SK-N-MC (cell line): ENCODE measurements around the gene SSBP2.

Source experiments
- EZH2 ChIP-seq: fragments of 200-600 bp; sonication (generic); IDR thresholded peaks from one replicate; pipeline ENCODE4 v1.6.1; 2017; ENCODE audit warnings: antibody characterized with exemption
- FOXP2 ChIP-seq: optimal IDR thresholded peaks from 2 replicates; pipeline ENCODE3; 2011; ENCODE audit warnings: mild to moderate bottlenecking, moderate library complexity; ENCODE audit not compliant: insufficient read depth; ENCODE audit errors: extremely low read length, control extremely low read depth
- POLR2AphosphoS5 ChIP-seq: IDR thresholded peaks from 2 replicates; pipeline ENCODE4 v1.6.1; 2012; ENCODE audit warnings: mild to moderate bottlenecking, low read depth, low read length, borderline replicate concordance

DNA sequence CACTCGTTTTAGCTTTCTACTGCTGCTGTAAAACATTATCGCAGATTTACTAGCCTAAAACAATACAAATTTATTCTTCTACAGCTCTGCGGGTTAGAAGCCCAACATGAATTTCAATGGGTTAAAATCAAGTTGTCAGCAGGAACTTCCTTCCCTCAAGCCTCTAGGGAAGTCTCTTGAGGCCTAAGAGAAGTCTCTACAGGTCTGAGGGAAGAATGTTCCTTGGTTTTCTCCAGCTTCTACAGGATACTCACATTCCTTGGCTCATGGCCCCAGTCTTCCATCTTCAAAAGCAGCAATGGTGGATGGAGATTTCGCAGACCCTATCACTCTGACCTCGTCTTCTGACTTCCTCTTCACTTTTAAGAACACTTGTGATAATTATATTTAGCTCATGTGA lies 21.6 kb upstream of the SSBP2 start:
- no peak for TF ChIP-seq EZH2
- no peak for TF ChIP-seq POLR2AphosphoS5
- no peak for TF ChIP-seq FOXP2
